Tibial nerve (tissue), 4 donors: ENCODE results near the gene GIPC3. TPM values are rescaled to one million over a fixed set of nuclear protein-coding genes. Genes with fewer than 3 reads are reported as not detected.
A peak's percentile ranks its signal among the peaks of the same experiment; 100 is the strongest.

ENCODE experiments used
- DNase-seq, 2 donors: peaks; one replicate each; pipeline ENCODE4 v3.0.0-alpha.2; 2019; ENCODE audit warnings: low spot score in 2 of 2
- H3K27ac ChIP-seq, 4 donors: fragments of 200-600 bp; sonication (generic) in 3 of 4; one replicate each; pipeline ENCODE4 v1.5.1; 2017 to 2019; ENCODE audit warnings: mild to moderate bottlenecking in 1 of 4
- H3K27me3 ChIP-seq, 2 donors: fragments of 200-600 bp; sonication (generic) in 1 of 2; one replicate each; pipeline versions ENCODE4 v1.5.1 to v1.6.0; 2017 to 2019
- H3K36me3 ChIP-seq, 3 donors: fragments of 200-600 bp; sonication (generic); one replicate each; pipeline ENCODE4 v1.5.1; 2018 to 2019
- H3K4me1 ChIP-seq, 4 donors: fragments of 200-600 bp; sonication (generic) in 3 of 4; one replicate each; pipeline ENCODE4 v1.5.1; 2017 to 2019
- H3K4me3 ChIP-seq, 4 donors: fragments of 200-600 bp; sonication (generic) in 3 of 4; one replicate each; pipeline ENCODE4 v1.5.1; 2017 to 2019; ENCODE audit warnings: mild to moderate bottlenecking in 1 of 4, moderate library complexity in 1 of 4
- H3K9me3 ChIP-seq, 4 donors: fragments of 200-600 bp; sonication (generic) in 3 of 4; one replicate each; pipeline ENCODE4 v1.5.1; 2017 to 2019
- CTCF ChIP-seq, 5 experiments: fragments of 200-600 bp in 3 of 5; fragments of 450-650 bp in 2 of 5; sonication (generic) in 3 of 5; IDR thresholded peaks; one replicate each; pipeline ENCODE4 v1.5.1; 2016 to 2019; ENCODE audit warnings: antibody characterized with exemption in 5 of 5, mild to moderate bottlenecking in 3 of 5, moderate library complexity in 2 of 5
- EP300 ChIP-seq, 2 donors: sonication (generic); formaldehyde crosslinking; IDR thresholded peaks; one replicate each; pipeline ENCODE4 v1.6.1; 2017; ENCODE audit warnings: antibody characterized with exemption in 2 of 2, mild to moderate bottlenecking in 1 of 2
- POLR2A ChIP-seq, 2 donors: fragments of 450-650 bp; IDR thresholded peaks; one replicate each; pipeline ENCODE4 v1.6.1; 2017; ENCODE audit warnings: antibody characterized with exemption in 2 of 2, mild to moderate bottlenecking in 2 of 2, moderate library complexity in 2 of 2
- WGBS, 2 donors: methylation state at CpG; one replicate each; pipeline ENCODE4 v1.1.5; 2018; 5-methylcytosine and 5-hydroxymethylcytosine counted together
- total RNA-seq, 4 donors: library from RNA; depleted of rRNA; stranded (reverse); fragments of >200 nt; gene quantifications; one replicate each; pipeline ENCODE4 v1.1.0, GENCODE V29; 2016

Gene GIPC3
- total RNA-seq, 4 donors from 2014 or later = 0.21 to 2.4 (median 1.1) TPM

DNA sequence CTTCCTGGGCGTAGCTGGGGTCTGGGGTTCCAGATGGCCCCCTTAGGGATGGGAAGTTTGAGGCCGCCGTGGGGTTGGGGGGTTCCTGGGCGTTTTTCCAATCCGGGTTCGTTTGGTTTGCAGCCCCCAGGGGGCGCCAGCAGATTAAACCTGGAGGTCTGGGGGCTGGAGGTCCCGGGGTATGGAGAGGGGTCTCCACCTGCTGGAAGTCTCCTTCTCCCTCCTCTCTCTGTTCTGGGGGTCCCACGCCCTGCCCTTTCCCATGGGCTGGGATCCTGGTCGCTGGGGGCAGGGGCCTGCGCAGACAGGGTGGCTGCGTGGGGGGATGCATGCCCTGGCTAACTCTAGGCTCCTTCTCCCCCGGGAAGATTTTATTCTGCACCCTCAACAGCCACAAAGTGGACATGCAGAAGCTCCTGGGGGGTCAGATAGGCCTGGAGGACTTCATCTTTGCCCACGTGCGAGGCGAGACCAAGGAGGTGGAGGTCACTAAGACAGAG lies 899 bp downstream of the GIPC3 start:
- Histone ChIP-seq H3K27me3 (peaks cover 0 to 23% of the 10 kb centered on the region in 2 donors), H3K9me3 (no peaks in the 10 kb centered on the region), H3K4me1 (peaks cover 0 to 14% (median 3%) of the 10 kb centered on the region in 4 donors), H3K36me3 (no peaks in the 10 kb centered on the region), H3K4me3 (peak overlapping the region; percentile 19 to 49 (median 32)), H3K27ac (peak overlapping the region in 1 of 4 donors; percentile 3)
- no peak for DNase-seq
- TF ChIP-seq CTCF (IDR thresholded peaks at IDR 0.05) (peak; percentile 34 to 66 (median 49)), POLR2A (IDR thresholded peaks at IDR 0.05) (no peak)
- WGBS, 2 donors = 35 to 54% methylated on average over 9 to 10 of the region's 16 CpGs

DNA sequence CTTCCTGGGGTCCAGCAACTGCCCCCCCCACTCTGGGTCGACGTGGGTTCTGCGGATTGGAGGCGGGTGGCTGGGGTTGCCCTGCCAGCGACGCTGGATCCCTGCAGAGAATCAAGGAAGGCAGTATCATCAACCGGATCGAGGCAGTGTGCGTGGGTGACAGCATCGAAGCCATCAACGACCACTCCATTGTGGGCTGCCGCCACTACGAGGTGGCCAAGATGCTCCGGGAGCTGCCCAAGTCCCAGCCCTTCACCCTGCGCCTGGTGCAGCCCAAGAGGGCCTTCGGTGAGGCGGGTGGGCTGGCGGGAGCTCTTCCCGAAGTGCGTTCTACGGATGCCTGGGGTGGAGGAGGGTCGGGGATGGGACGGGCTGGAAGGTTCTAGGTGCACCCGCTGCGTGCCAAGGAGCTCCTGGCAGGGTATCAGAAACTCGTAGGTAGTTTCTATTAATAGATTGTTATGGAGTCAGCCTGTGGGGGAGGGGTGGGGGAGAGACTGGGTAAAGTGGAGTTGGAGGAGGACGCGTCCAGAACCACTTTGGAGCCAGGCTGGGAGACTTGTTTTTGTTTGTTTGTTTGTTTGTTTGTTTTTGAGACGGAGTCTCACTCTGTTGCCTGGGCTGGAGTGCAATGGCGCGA lies 1.5 kb downstream of the GIPC3 start:
- no peak for DNase-seq
- Histone ChIP-seq H3K27me3 (peaks cover 0 to 23% of the 10 kb centered on the region in 2 donors), H3K36me3 (no peaks in the 10 kb centered on the region), H3K4me3 (no peak overlapping the region), H3K27ac (no peak overlapping the region), H3K9me3 (no peaks in the 10 kb centered on the region), H3K4me1 (peaks cover 0 to 14% (median 3%) of the 10 kb centered on the region in 4 donors)
- 69 to 73% methylated on average over 19 to 31 of the region's 31 CpGs for WGBS, 2 donors
- no peak for TF ChIP-seq POLR2A (IDR thresholded peaks at IDR 0.05)
- TF ChIP-seq CTCF (IDR thresholded peaks at IDR 0.05) = no peak
- no peak for TF ChIP-seq EP300 (IDR thresholded peaks at IDR 0.05)

DNA sequence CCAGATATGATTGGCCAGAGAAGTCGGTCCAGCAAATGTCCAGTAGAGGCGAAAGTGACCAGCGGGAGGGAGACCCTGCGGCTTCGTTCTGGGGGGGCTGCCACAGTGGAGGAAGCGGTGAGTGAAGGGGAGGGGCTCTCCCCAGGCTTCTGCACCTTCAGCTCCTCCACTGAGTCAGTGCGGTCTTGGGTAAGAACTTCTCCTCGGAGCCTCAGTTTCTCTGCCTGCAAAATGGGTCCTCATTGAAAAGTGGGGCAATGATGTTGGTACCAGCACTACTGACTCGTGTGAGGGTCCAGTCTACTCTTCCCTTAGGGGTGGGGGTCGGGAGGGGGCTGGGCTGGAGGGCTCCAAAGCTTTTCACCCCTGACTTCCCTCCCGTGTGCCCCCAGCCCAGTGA lies 4.2 kb downstream of the GIPC3 start:
- peaks cover 0 to 14% (median 3%) of the 10 kb centered on the region in 4 donors for H3K4me1 ChIP-seq
- no peak for DNase-seq
- H3K36me3 ChIP-seq = peaks cover 0 to 6% (median 0%) of the 10 kb centered on the region in 3 donors
- no peaks in the 10 kb centered on the region for H3K9me3 ChIP-seq
- WGBS, 2 donors = 90 to 91% methylated on average over 10 to 11 of the region's 11 CpGs
- no peak overlapping the region for H3K27ac ChIP-seq
- H3K27me3 ChIP-seq = peaks cover 0 to 19% of the 10 kb centered on the region in 2 donors
- H3K4me3 ChIP-seq = no peak overlapping the region
- TF ChIP-seq POLR2A (IDR thresholded peaks at IDR 0.05) = no peak
- no peak for TF ChIP-seq EP300 (IDR thresholded peaks at IDR 0.05)
- no peak for TF ChIP-seq CTCF (IDR thresholded peaks at IDR 0.05)

GRCh38 chr19:3589949-3590348 lies 4.7 kb downstream of the GIPC3 start:
- no peak for DNase-seq

More at GRCh38 chr19:3589949-3590348, 4.7 kb downstream of the GIPC3 start:
- no peak for TF ChIP-seq EP300 (IDR thresholded peaks at IDR 0.05)
- TF ChIP-seq CTCF (IDR thresholded peaks at IDR 0.05) = no peak
- TF ChIP-seq POLR2A (IDR thresholded peaks at IDR 0.05) = no peak
- Histone ChIP-seq H3K27me3 (peaks cover 0 to 16% of the 10 kb centered on the region in 2 donors), H3K27ac (no peak overlapping the region), H3K9me3 (no peaks in the 10 kb centered on the region), H3K4me1 (peaks cover 0 to 14% (median 3%) of the 10 kb centered on the region in 4 donors), H3K4me3 (no peak overlapping the region), H3K36me3 (peaks cover 0 to 10% (median 0%) of the 10 kb centered on the region in 3 donors)
- WGBS, 2 donors = 97% methylated on average over 14 to 22 of the region's 22 CpGs
